ENCODE measurements around the gene TBX5.

The TBX5 gene

DNA sequence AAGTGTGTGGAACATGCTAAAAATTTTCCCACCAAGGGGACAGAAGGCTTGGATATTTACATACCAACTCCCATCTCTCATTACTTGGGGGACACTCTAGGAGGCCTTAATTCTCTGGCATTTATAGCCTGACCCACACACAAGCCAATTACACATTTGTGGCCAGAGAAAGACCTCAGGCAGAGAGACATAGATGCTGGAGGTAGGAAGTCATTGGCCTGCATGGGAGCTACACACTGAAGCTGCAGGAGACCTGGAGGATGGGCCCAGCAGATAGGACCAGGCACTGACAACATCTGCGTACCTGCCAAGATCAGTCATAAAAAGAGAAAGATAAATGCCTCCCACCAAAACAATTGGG lies 61.7 kb downstream of the TBX5 start:
- TF ChIP-seq, protein P1, sequence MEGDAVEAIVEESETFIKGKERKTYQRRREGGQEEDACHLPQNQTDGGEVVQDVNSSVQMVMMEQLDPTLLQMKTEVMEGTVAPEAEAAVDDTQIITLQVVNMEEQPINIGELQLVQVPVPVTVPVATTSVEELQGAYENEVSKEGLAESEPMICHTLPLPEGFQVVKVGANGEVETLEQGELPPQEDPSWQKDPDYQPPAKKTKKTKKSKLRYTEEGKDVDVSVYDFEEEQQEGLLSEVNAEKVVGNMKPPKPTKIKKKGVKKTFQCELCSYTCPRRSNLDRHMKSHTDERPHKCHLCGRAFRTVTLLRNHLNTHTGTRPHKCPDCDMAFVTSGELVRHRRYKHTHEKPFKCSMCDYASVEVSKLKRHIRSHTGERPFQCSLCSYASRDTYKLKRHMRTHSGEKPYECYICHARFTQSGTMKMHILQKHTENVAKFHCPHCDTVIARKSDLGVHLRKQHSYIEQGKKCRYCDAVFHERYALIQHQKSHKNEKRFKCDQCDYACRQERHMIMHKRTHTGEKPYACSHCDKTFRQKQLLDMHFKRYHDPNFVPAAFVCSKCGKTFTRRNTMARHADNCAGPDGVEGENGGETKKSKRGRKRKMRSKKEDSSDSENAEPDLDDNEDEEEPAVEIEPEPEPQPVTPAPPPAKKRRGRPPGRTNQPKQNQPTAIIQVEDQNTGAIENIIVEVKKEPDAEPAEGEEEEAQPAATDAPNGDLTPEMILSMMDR (conservative IDR thresholded peaks at IDR 0.05; ENCODE audit: control insufficient read depth, insufficient read depth, low read depth, low read length), result no peak
- H3K4me3 ChIP-seq (ENCODE audit: control insufficient read depth, low read depth, low read length), result no peak overlapping the region
- no peak for DNase-seq (ENCODE audit: low read depth)

DNA sequence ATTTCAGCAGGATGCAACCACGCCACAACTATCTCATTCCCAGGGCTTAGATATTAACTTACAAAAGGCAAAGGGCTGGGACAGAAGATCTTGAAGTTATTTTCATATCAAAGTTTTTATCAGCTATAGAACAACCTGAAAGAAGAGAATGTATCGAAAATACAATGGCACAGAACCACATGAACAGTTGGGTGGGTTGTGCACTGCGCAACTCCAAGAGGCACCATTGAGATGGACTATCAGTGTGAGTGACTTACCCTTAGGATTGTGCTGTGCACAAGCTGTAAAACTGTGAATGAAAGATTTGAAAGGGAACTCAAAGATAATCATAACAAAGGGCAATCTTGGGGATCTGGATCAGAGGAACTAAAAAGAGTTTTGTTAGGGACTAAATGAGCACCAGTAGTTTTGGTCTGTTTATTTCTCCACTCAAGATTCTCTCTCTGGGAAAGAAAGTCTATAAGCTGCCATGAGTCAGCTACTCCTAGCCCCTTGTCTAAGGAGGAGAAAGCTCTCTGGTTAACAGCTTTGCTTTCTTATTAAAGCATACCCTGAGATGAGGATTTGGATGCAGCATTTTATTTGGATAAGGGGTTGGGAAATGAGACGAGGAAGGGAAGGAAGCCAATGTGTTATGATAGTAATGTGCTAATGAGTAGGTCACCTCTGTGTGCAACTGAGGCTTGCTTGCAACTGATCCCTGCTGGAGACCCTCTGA lies 62.2 kb downstream of the TBX5 start:
- no peak overlapping the region for H3K4me3 ChIP-seq (ENCODE audit: control insufficient read depth, low read depth, low read length)
- DNase-seq (ENCODE audit: low read depth), result no peak
- TF ChIP-seq, protein P1 (conservative IDR thresholded peaks at IDR 0.05; ENCODE audit: control insufficient read depth, insufficient read depth, low read depth, low read length), result no peak

DNA sequence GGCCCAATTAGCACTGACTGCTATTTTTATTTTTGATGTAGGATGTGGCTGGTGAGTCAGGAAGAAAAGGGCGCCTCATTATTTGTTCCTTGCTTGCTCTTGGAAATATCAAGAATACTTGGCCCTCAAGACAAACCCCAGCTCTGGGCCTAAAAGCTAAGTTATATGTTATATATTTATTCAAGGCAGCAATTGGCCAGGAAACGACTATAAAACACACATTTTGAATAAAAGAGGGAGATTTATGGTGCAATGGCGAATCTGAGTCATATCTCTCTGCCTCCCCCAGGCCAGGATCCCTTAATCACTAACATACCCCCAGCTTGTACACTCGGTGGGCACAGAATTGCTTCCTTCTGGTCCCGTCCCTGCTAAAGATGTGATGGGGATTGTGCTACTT lies 63.3 kb downstream of the TBX5 start:
- no peak overlapping the region for H3K4me3 ChIP-seq (ENCODE audit: control insufficient read depth, low read depth, low read length)
- DNase-seq (ENCODE audit: low read depth), result peak; percentile 65
- TF ChIP-seq, protein P1 (conservative IDR thresholded peaks at IDR 0.05; ENCODE audit: control insufficient read depth, insufficient read depth, low read depth, low read length), result no peak

DNA sequence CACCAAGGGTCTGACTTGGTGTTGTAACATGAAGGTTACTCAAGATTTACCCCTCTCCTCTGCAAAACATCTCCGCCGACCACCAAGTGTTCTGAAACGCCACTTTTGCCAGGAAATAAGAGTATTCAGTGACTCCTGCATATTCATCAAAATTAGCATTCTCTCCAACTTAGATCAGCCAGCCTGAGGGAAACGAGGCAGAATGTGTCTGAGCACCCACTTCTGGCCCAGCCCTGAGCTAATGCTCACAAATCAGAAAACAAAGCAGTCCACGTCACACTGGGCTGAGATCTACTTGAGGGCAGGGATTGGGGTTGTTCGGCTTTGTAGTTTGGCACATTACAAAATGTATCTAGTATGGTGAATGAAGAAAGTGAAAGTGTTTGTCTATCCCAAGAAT lies 64.3 kb downstream of the TBX5 start:
- no peak for DNase-seq (ENCODE audit: low read depth)
- H3K4me3 ChIP-seq (ENCODE audit: control insufficient read depth, low read depth, low read length), result no peak overlapping the region
- TF ChIP-seq, protein P1 (conservative IDR thresholded peaks at IDR 0.05; ENCODE audit: control insufficient read depth, insufficient read depth, low read depth, low read length), result no peak

DNA sequence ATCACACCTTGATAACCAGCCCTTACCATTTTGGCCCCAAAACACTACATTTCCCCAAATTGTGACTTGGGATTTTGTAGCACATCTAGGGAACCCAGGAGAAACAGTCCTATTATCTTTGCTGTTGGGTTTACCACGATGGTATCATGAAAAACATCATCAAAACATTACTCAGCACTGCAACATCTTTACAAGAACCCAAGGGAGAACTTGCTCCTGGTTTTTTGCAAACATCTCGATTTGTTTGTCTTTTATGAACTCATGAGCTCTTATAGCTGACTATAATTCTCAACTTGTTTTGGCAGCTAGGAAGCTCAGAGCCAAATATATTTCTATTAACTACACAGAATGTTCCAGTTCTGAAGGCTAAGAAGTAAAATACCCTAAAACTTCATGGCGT lies 65.7 kb downstream of the TBX5 start:
- TF ChIP-seq, protein P1 (conservative IDR thresholded peaks at IDR 0.05; ENCODE audit: control insufficient read depth, insufficient read depth, low read depth, low read length), result no peak
- peak; percentile 77 for DNase-seq (ENCODE audit: low read depth)

DNA sequence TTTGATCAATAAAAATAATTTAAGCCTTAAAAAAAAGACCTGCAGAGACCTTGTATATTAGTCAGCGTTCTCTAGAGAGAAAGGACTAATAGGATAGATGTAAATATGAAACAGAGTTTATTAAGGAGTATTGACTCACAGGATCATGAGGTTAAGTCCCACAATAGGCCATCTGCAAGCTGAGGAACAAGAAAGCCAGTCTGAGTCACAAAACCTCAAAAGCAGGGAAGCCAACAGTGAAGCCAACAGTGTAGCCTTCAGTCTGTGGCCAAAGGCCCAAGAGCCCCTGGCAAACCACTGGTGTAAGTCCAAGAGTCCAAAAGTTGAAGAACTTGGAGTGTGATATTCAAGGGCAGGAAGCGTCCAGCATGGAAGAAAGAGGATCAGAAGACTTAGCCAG lies 66.3 kb downstream of the TBX5 start:
- DNase-seq (ENCODE audit: low read depth), result peak; percentile 96
- H3K4me3 ChIP-seq (ENCODE audit: control insufficient read depth, low read depth, low read length), result no peak overlapping the region
- TF ChIP-seq, protein P1 (conservative IDR thresholded peaks at IDR 0.05; ENCODE audit: control insufficient read depth, insufficient read depth, low read depth, low read length), result no peak

More for the DNA sequence above, 65.7 kb downstream of the TBX5 start:
- H3K4me3 ChIP-seq (ENCODE audit: control insufficient read depth, low read depth, low read length), result no peak overlapping the region

DNA sequence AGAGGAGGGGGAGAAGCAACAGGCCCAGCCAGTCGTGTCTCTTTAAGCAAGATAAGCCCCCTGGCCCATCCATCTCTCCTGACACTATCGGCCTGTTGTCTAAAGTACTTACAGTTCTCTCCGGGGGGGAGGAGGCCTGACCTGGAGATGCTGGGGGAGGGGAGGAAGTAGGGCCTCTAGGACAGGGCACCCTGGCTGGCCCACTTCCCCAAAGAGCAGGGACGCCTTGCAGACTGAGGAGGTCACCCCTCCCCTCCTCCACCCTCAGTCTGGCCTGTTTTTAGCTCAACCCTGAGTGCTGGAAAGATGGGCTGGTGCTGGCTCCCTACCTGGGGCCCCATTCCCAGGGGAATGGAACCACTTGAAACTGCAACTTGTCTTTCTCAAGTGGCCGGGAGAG lies 70.3 kb downstream of the TBX5 start:
- no peak for DNase-seq (ENCODE audit: low read depth)
- TF ChIP-seq, protein P1 (conservative IDR thresholded peaks at IDR 0.05; ENCODE audit: control insufficient read depth, insufficient read depth, low read depth, low read length), result no peak
- no peak overlapping the region for H3K4me3 ChIP-seq (ENCODE audit: control insufficient read depth, low read depth, low read length)
